ELR (cell line): ENCODE data around the gene CD3G.
"Not testable (repeated sequence)": the region's sequence is repeated elsewhere in the genome, so short reads cannot be mapped to it uniquely, and the experiment has no call there.

Experiments used
- DNase-seq: peaks from one replicate; pipeline ENCODE4 v3.0.0-alpha.2; 2015; ENCODE audit warnings: low read depth

CD3G gene

GRCh38 chr11:118380571-118380970, 36.4 kb downstream of the CD3G start:
- DNase-seq, result no peak

- no peak for DNase-seq
Measured at GRCh38 chr11:118382954-118383353, 38.8 kb downstream of the CD3G start.

GRCh38 chr11:118383657-118384056, 39.5 kb downstream of the CD3G start:
- DNase-seq, result no peak

GRCh38 chr11:118396097-118396501, 52.0 kb downstream of the CD3G start:
- DNase-seq, result no peak

DNA sequence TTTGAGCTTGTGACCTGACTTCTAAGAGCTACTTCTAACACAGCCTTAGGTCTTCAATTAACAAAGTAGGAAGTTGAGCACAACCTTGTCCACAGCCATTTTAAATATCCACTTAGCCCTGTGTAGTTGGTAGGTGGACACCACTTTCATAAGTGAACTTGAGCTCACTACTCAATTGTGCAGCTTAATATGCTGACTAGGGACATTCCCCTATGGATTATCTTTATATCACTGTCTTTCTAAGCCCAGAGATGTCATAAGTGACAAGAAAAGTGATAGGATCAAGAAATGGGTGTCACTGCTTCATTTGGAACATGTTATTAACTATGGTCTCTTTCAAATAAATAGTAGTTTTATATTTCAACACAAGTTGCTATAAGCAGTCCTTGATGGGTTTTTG, 53.3 kb downstream of the CD3G start:
- DNase-seq, result no peak

- DNase-seq, result peak; percentile 13
Measured at GRCh38 chr11:118398791-118399559, 54.8 kb downstream of the CD3G start.

DNA sequence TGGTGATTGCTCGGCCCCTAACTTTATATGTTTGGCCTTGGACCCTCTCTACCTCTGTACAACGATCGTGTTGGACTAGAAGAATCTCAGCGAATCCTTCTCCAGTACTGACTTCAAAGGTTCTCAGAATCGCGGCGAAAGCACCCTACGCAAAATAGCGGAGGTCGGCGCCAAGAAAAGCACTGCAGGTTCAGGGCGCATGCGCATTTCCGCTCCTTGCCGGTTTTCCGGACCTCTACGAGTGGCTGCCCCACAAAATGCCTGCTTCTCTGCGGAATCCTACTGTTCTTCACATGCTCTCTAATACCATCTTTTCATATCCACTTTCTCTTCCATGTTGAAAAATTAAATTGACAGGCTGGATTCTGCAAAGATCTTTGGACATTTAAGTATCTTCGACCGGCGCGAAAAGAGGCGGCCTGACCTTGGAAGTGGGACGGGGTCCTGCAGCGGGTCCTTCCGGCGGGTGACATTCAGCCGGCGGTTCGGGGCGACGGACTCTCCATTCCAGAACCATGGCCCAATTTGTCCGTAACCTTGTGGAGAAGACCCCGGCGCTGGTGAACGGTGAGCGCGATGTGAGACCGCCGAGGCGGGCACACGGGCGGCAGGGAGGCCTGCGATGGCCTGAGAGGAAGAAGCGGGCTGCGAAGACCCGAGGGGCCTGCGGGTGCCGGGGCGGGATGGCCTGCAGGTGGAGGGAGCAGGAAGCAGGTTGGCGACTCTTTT, 57.2 kb downstream of the CD3G start, which contains the start of gene ATP5MG:
Gene ATP5MG (plus strand): TSS at position 456 of the 729 bp plus-strand sequence. CDS start 60 bp downstream, at position 516.
- peak; percentile 94 for DNase-seq

GRCh38 chr11:118401880-118402590, 57.9 kb downstream of the CD3G start:
- DNase-seq, result peak; percentile 75

DNA sequence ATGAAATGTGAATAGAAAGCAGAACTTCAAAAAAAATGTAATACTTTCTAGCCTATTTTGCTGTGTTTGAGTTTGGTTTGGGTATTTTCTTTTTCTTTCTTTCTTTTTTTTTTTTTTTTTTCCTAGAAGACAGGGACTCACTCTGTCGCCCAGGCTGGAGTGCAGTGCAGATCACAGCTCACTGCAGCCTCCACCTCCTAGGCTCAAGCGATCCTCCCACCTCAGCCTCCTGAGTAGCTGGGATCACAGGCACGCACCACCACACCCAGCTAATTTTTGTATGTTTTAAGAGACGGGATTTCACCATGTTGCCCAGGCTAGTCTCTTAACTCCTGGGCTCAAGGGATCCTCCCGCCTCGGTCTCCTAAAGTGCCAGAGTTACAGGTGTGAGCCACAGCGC, 58.5 kb downstream of the CD3G start:
- not testable (repeated sequence) for DNase-seq
